Smooth muscle cell (in vitro differentiated cells): ENCODE data around the gene C7orf25. TPM values are rescaled to one million over a fixed set of nuclear protein-coding genes. Genes with fewer than 3 reads are reported as not detected.

Experiments used
- DNase-seq: peaks from one replicate; lab custom pipeline; 2025; ENCODE audit not compliant: unreplicated experiment; lab: John Stamatoyannopoulos, UW
- H2AFZ ChIP-seq: fragments of 200-600 bp; sonication (generic); 2 replicates; pipeline ENCODE4 v1.6.0; 2016; ENCODE audit warnings: antibody characterized with exemption, low read depth, mild to moderate bottlenecking
- H3F3A ChIP-seq: fragments of 200-600 bp; sonication (generic); 2 replicates; pipeline ENCODE4 v1.6.0; 2017; ENCODE audit warnings: antibody characterized with exemption, low read depth
- H3K27ac ChIP-seq: fragments of 200-600 bp; sonication (generic); 2 replicates; pipeline ENCODE4 v1.5.1; 2016; ENCODE audit warnings: low read depth, mild to moderate bottlenecking
- H3K27me3 ChIP-seq: fragments of 200-600 bp; sonication (generic); 2 replicates; pipeline ENCODE4 v1.6.1; 2016; ENCODE audit warnings: low read depth, mild to moderate bottlenecking
- H3K36me3 ChIP-seq: fragments of 200-600 bp; sonication (generic); 2 replicates; pipeline ENCODE4 v1.5.1; 2016; ENCODE audit warnings: low read depth
- H3K4me1 ChIP-seq: fragments of 200-600 bp; sonication (generic); 2 replicates; pipeline ENCODE4 v1.5.1; 2016; ENCODE audit warnings: low read depth
- H3K4me2 ChIP-seq: fragments of 200-600 bp; sonication (generic); 2 replicates; pipeline ENCODE4 v1.6.0; 2016; ENCODE audit warnings: mild to moderate bottlenecking
- H3K4me3 ChIP-seq: fragments of 200-600 bp; sonication (generic); 2 replicates; pipeline ENCODE4 v1.5.1; 2016; ENCODE audit warnings: mild to moderate bottlenecking
- H3K79me2 ChIP-seq: fragments of 200-600 bp; sonication (generic); 2 replicates; pipeline ENCODE4 v1.6.0; 2016; ENCODE audit warnings: low read depth, mild to moderate bottlenecking
- H3K9ac ChIP-seq: fragments of 200-600 bp; sonication (generic); 2 replicates; pipeline ENCODE4 v1.6.0; 2016; ENCODE audit warnings: low read depth
- H3K9me3 ChIP-seq: fragments of 200-600 bp; sonication (generic); replicated peaks from 2 replicates; pipeline ENCODE4 v1.5.1; 2016; ENCODE audit warnings: low read depth
- H4K20me1 ChIP-seq: fragments of 200-600 bp; sonication (generic); 2 replicates; pipeline ENCODE4 v1.6.0; 2016; ENCODE audit warnings: low read depth
- CTCF ChIP-seq: fragments of 200-600 bp; sonication (generic); IDR thresholded peaks from 2 replicates; pipeline ENCODE4 v1.5.1; 2017; ENCODE audit warnings: borderline replicate concordance, mild to moderate bottlenecking, antibody characterized with exemption; ENCODE audit not compliant: insufficient read depth, poor library complexity, severe bottlenecking
- WGBS: methylation state at CpG from one replicate; pipeline ENCODE4 v1.1.7; 2016; ENCODE audit warnings: low lambda C conversion rate; 5-methylcytosine and 5-hydroxymethylcytosine counted together
- polyA plus RNA-seq: library from polyadenylated mRNA; unstranded; fragments of >200 nt; fragmentation: Nextera tagmentation; extraction: Ambion mirVana; gene quantifications from 2 replicates; pipeline ENCODE4 v1.2.1, GENCODE V29; 2016
- total RNA-seq: library from RNA; depleted of rRNA; stranded (reverse); fragments of >200 nt; gene quantifications from 2 replicates; pipeline ENCODE4 v1.2.3, GENCODE V29; 2014

C7orf25 gene
- 5.0 and 7.4 TPM in 2 replicates for total RNA-seq
- polyA plus RNA-seq, result 1.9 and 2.2 TPM in 2 replicates

GRCh38 chr7:42911454-42912447, at the start of gene C7orf25:
Gene C7orf25 (minus strand): TSS chr7:42912070. CDS start chr7:42910900, 1,170 bp downstream.
- H3K27me3 ChIP-seq, result no peaks in the 10 kb centered on the region
- 1% methylated on average over 54 of the region's 95 CpGs for WGBS
- peak within 1 kb of the TSS; percentile 88 for H3K4me3 ChIP-seq
- H3K9ac ChIP-seq, result peak within 1 kb of the TSS; percentile 69
- H4K20me1 ChIP-seq, result no peaks in the 10 kb centered on the region
- H3K4me1 ChIP-seq, result peaks cover 23% of the 10 kb centered on the region
- peaks cover 6% of the 10 kb centered on the region for H3K79me2 ChIP-seq
- H2AFZ ChIP-seq, result peak within 1 kb of the TSS; percentile 90
- no peaks in the 10 kb centered on the region for H3K9me3 ChIP-seq
- H3K36me3 ChIP-seq, result peaks cover 4% of the 10 kb centered on the region
- TF ChIP-seq CTCF, result no peak
- peak within 1 kb of the TSS; percentile 76 for H3K27ac ChIP-seq
- peak within 1 kb of the TSS; percentile 91 for H3K4me2 ChIP-seq
- peak; percentile 89 for DNase-seq
- peaks cover 22% of the 10 kb centered on the region for H3F3A ChIP-seq

GRCh38 chr7:42961170-42961569, 49.3 kb upstream of the C7orf25 start:
- Histone ChIP-seq H3K9ac (no peak overlapping the region), H3K9me3 (peaks cover 4% of the 10 kb centered on the region), H2AFZ (no peak overlapping the region), H3K79me2 (no peaks in the 10 kb centered on the region), H3F3A (no peaks in the 10 kb centered on the region), H3K4me3 (no peak overlapping the region), H3K4me1 (peaks cover 4% of the 10 kb centered on the region), H3K36me3 (no peaks in the 10 kb centered on the region), H3K27me3 (no peaks in the 10 kb centered on the region), H3K4me2 (no peak overlapping the region), H3K27ac (no peak overlapping the region), H4K20me1 (no peaks in the 10 kb centered on the region)
- no peak for DNase-seq
- WGBS, result 63% methylated on average over 2 of the region's 2 CpGs
- TF ChIP-seq CTCF, result no peak

- H3K36me3 ChIP-seq, result no peaks in the 10 kb centered on the region
- H3K27me3 ChIP-seq, result no peaks in the 10 kb centered on the region
- H3F3A ChIP-seq, result no peaks in the 10 kb centered on the region
- no peak overlapping the region for H3K27ac ChIP-seq
- no peak overlapping the region for H3K9ac ChIP-seq
- no peak overlapping the region for H2AFZ ChIP-seq
- no peak overlapping the region for H3K4me3 ChIP-seq
- H3K79me2 ChIP-seq, result no peaks in the 10 kb centered on the region
- no peak for DNase-seq
- peaks cover 6% of the 10 kb centered on the region for H3K9me3 ChIP-seq
- no peak overlapping the region for H3K4me2 ChIP-seq
- no peaks in the 10 kb centered on the region for H4K20me1 ChIP-seq
- H3K4me1 ChIP-seq, result peaks cover 4% of the 10 kb centered on the region
- 82% methylated on average over 2 of the region's 2 CpGs for WGBS
- no peak for TF ChIP-seq CTCF
Observed at GRCh38 chr7:42960762-42961161, 48.9 kb upstream of the C7orf25 start.
